Effector memory CD8-positive, alpha-beta T cell (primary cell): ENCODE data around the gene FARP2.
"Not testable (repeated sequence)": the region's sequence is repeated elsewhere in the genome, so short reads cannot be mapped to it uniquely, and the experiment has no call there.

Source experiments
- ATAC-seq: fragments of 150-1000 bp; cut with Tn5 transposase; replicated peaks from 2 replicates; pipeline ENCODE4 v1.10.0; 2021; ENCODE audit warnings: mild to moderate bottlenecking, moderate library complexity
- DNase-seq, 3 experiments: peaks; one replicate each; pipeline ENCODE4 v3.0.0; 2021
- H3K27ac Mint-ChIP-seq, 2 donors: one replicate each; pipeline ENCODE4 v1.8.0; 2022; ENCODE audit warnings: mild to moderate bottlenecking in 2 of 2, mixed read lengths in 2 of 2, moderate library complexity in 2 of 2
- H3K27me3 Mint-ChIP-seq, 2 donors: one replicate each; pipeline ENCODE4 v1.8.0; 2022; ENCODE audit warnings: mixed read lengths in 2 of 2
- H3K36me3 Mint-ChIP-seq: one replicate; pipeline ENCODE4 v1.8.0; 2022; ENCODE audit warnings: mild to moderate bottlenecking, moderate library complexity, mixed read lengths; ENCODE audit not compliant: insufficient read depth
- H3K4me1 Mint-ChIP-seq, 2 donors: one replicate each; pipeline ENCODE4 v1.8.0; 2022; ENCODE audit warnings: low read depth in 2 of 2, mixed read lengths in 2 of 2
- H3K4me3 Mint-ChIP-seq, 2 donors: one replicate each; pipeline ENCODE4 v1.8.0; 2022; ENCODE audit warnings: mild to moderate bottlenecking in 2 of 2, mixed read lengths in 2 of 2, moderate library complexity in 2 of 2
- H3K9me3 Mint-ChIP-seq, 2 donors: one replicate each; pipeline ENCODE4 v1.8.0; 2022; ENCODE audit warnings: mixed read lengths in 2 of 2

The FARP2 gene

GRCh38 chr2:241499146-241499965, 143.3 kb downstream of the FARP2 start:
- H3K27ac Mint-ChIP-seq, result no peak overlapping the region
- H3K4me1 Mint-ChIP-seq, result peaks cover 0 to 5% of the 10 kb centered on the region in 2 donors
- H3K9me3 Mint-ChIP-seq, result no peaks in the 10 kb centered on the region
- no peaks in the 10 kb centered on the region for H3K27me3 Mint-ChIP-seq
- ATAC-seq, result no peak
- DNase-seq, result no peak
- peaks cover 9% of the 10 kb centered on the region for H3K36me3 Mint-ChIP-seq
- H3K4me3 Mint-ChIP-seq, result no peak overlapping the region

GRCh38 chr2:241500016-241500415, 143.9 kb downstream of the FARP2 start:
- no peak for ATAC-seq
- Mint-ChIP-seq H3K4me1 (peaks cover 3 to 7% of the 10 kb centered on the region in 2 donors), H3K27me3 (no peaks in the 10 kb centered on the region)

GRCh38 chr2:241500431-241500975, 144.4 kb downstream of the FARP2 start:
- Mint-ChIP-seq H3K27ac (no peak overlapping the region), H3K36me3 (peaks cover 9% of the 10 kb centered on the region), H3K4me3 (no peak overlapping the region), H3K27me3 (no peaks in the 10 kb centered on the region), H3K9me3 (no peaks in the 10 kb centered on the region), H3K4me1 (peaks cover 6 to 12% of the 10 kb centered on the region in 2 donors)
- ATAC-seq (no peak), DNase-seq (no peak)

More at GRCh38 chr2:241500016-241500415, 143.9 kb downstream of the FARP2 start:
- no peak for DNase-seq
- Mint-ChIP-seq H3K27ac (no peak overlapping the region), H3K9me3 (no peaks in the 10 kb centered on the region), H3K36me3 (peaks cover 9% of the 10 kb centered on the region), H3K4me3 (no peak overlapping the region)

GRCh38 chr2:241501099-241501541, 145.0 kb downstream of the FARP2 start:
- Mint-ChIP-seq H3K36me3 (peaks cover 9% of the 10 kb centered on the region), H3K27ac (no peak overlapping the region), H3K27me3 (no peaks in the 10 kb centered on the region), H3K4me1 (peaks cover 7 to 12% of the 10 kb centered on the region in 2 donors), H3K9me3 (no peaks in the 10 kb centered on the region), H3K4me3 (no peak overlapping the region)
- DNase-seq, result no peak
- ATAC-seq, result no peak

- ATAC-seq (no peak), DNase-seq (no peak)
- Mint-ChIP-seq H3K4me1 (peaks cover 7 to 12% of the 10 kb centered on the region in 2 donors), H3K27ac (no peak overlapping the region), H3K9me3 (no peaks in the 10 kb centered on the region), H3K36me3 (peaks cover 9% of the 10 kb centered on the region), H3K27me3 (no peaks in the 10 kb centered on the region), H3K4me3 (no peak overlapping the region)
These were observed 145.5 kb downstream of the FARP2 start for GRCh38 chr2:241501551-241501950.

- Mint-ChIP-seq H3K27me3 (no peaks in the 10 kb centered on the region), H3K4me1 (peaks cover 8 to 16% of the 10 kb centered on the region in 2 donors), H3K36me3 (peaks cover 9% of the 10 kb centered on the region), H3K4me3 (no peak overlapping the region), H3K27ac (no peak overlapping the region), H3K9me3 (no peaks in the 10 kb centered on the region)
- no peak for ATAC-seq
- DNase-seq, result no peak
These were observed 146.2 kb downstream of the FARP2 start for GRCh38 chr2:241502281-241502680.

- ATAC-seq (no peak), DNase-seq (no peak)
- H3K36me3 Mint-ChIP-seq, result peaks cover 6% of the 10 kb centered on the region
- no peak overlapping the region for H3K27ac Mint-ChIP-seq
- H3K27me3 Mint-ChIP-seq, result no peaks in the 10 kb centered on the region
- H3K9me3 Mint-ChIP-seq, result no peaks in the 10 kb centered on the region
- H3K4me1 Mint-ChIP-seq, result peaks cover 14 to 21% of the 10 kb centered on the region in 2 donors
- H3K4me3 Mint-ChIP-seq, result no peak overlapping the region
These were observed 147.8 kb downstream of the FARP2 start for GRCh38 chr2:241503776-241504392.

DNA sequence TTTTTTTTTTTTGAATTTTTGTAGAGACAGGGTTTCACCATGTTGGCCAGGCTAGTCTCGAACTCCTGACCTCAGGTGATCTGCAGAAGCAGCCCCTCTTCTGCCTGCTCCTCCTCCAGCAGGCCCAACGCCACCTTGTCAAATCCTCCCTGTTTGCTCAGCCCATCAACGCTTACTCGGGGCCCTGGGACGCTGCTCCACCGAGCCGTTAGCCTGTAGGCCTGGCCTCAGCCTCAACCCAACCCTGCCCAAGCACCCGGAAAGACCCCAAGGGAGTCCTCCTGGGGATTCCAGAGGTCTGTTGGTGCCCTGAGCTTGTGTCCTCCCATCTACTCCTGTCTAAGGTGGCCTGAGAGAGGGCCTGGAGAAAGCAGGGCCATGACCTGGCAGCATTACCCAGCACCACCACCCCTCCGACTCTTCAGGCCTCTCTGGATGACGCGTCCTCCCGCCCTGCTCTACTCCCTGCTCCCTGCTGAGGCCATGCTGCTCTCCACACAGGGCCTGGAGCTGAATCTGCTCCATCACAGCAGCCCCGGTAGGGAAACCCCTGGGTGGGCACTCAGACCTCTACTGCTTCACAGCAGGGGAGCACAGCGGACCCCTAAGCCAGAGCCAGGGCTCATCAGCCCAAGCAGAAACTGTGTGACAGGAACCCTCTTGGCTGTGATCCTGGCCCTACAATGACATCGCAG, 149.1 kb downstream of the FARP2 start:
- DNase-seq, result no peak
- Mint-ChIP-seq H3K27me3 (no peaks in the 10 kb centered on the region), H3K36me3 (peaks cover 13% of the 10 kb centered on the region), H3K4me3 (no peak overlapping the region), H3K27ac (peak overlapping the region in 1 of 2 donors; percentile 51), H3K9me3 (no peaks in the 10 kb centered on the region), H3K4me1 (peaks cover 19 to 24% of the 10 kb centered on the region in 2 donors)
- no peak for ATAC-seq

- Mint-ChIP-seq H3K4me3 (no peak overlapping the region), H3K4me1 (peaks cover 19 to 24% of the 10 kb centered on the region in 2 donors), H3K27me3 (no peaks in the 10 kb centered on the region), H3K36me3 (peaks cover 9% of the 10 kb centered on the region), H3K27ac (peak overlapping the region in 1 of 2 donors; percentile 51), H3K9me3 (no peaks in the 10 kb centered on the region)
- no peak for ATAC-seq
- DNase-seq, result no peak
These were observed 149.7 kb downstream of the FARP2 start for GRCh38 chr2:241505781-241506201.

- H3K4me1 Mint-ChIP-seq, result peaks cover 19 to 24% of the 10 kb centered on the region in 2 donors
These were observed 150.2 kb downstream of the FARP2 start for GRCh38 chr2:241506317-241506716.

DNA sequence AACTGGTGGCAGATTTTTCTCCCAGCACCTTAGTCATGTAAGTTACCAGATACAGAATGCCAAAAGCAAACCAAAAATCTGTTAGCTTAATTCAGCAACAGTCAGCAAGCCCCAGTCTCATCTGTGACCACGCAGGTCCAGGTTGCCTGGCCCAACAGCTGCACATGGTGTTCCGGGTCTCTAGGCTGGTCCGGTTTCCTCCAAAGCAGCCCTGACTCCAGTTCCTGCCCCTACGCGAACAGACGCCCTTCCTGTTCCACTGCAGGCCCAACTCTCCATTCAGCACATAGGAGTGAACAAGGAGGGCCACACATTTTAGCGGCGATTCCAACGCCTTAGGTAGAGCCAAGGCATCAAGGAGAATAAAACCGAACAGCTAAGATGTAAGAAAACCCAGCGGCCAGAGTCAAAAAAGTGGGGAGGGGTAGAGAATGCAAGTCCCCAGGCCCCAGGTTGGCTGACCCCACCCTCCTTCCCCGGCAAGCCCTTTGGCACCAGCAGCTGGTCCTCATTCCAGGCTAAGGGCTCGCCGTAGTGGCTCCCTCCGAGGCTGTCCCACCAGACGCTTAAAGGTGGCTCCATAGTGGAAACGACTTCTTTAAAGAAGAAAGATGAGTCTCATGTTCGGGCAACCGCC, 150.8 kb downstream of the FARP2 start:
- no peaks in the 10 kb centered on the region for H3K9me3 Mint-ChIP-seq
- H3K4me3 Mint-ChIP-seq, result peak overlapping the region; percentile 80 to 87
- H3K4me1 Mint-ChIP-seq, result peaks cover 19 to 24% of the 10 kb centered on the region in 2 donors
- no peaks in the 10 kb centered on the region for H3K27me3 Mint-ChIP-seq
- H3K36me3 Mint-ChIP-seq, result peaks cover 7% of the 10 kb centered on the region
- ATAC-seq, result no peak
- no peak for DNase-seq
- H3K27ac Mint-ChIP-seq, result no peak overlapping the region

More at GRCh38 chr2:241506317-241506716, 150.2 kb downstream of the FARP2 start:
- H3K4me3 Mint-ChIP-seq, H3K36me3 Mint-ChIP-seq, H3K27me3 Mint-ChIP-seq, DNase-seq, ATAC-seq, H3K9me3 Mint-ChIP-seq: not testable (repeated sequence)
- peak overlapping the region in 1 of 2 donors; percentile 53 for H3K27ac Mint-ChIP-seq

- peaks cover 19 to 24% of the 10 kb centered on the region in 2 donors for H3K4me1 Mint-ChIP-seq
- DNase-seq, result peak; percentile 18 to 30 (median 20)
- no peaks in the 10 kb centered on the region for H3K27me3 Mint-ChIP-seq
- H3K4me3 Mint-ChIP-seq, result peak overlapping the region; percentile 80 to 87
- H3K9me3 Mint-ChIP-seq, result no peaks in the 10 kb centered on the region
- H3K27ac Mint-ChIP-seq, result peak overlapping the region in 1 of 2 donors; percentile 35
- peaks cover 7% of the 10 kb centered on the region for H3K36me3 Mint-ChIP-seq
- ATAC-seq, result peak; percentile 16
These were observed 151.6 kb downstream of the FARP2 start for GRCh38 chr2:241507430-241508239.
